Stimulated activated CD8-positive, alpha-beta memory T cell treated with anti-CD3 and anti-CD28 coated beads, Interleukin-7, amount 100 ng/mL, for 24 hours (primary cell): ENCODE data around the gene TEAD4.
A peak's percentile ranks its signal among the peaks of the same experiment; 100 is the strongest.

Experiments used
- DNase-seq: peaks from one replicate; pipeline ENCODE4 v3.0.0-alpha.2; 2020; ENCODE audit warnings: low read depth

Gene TEAD4

DNA sequence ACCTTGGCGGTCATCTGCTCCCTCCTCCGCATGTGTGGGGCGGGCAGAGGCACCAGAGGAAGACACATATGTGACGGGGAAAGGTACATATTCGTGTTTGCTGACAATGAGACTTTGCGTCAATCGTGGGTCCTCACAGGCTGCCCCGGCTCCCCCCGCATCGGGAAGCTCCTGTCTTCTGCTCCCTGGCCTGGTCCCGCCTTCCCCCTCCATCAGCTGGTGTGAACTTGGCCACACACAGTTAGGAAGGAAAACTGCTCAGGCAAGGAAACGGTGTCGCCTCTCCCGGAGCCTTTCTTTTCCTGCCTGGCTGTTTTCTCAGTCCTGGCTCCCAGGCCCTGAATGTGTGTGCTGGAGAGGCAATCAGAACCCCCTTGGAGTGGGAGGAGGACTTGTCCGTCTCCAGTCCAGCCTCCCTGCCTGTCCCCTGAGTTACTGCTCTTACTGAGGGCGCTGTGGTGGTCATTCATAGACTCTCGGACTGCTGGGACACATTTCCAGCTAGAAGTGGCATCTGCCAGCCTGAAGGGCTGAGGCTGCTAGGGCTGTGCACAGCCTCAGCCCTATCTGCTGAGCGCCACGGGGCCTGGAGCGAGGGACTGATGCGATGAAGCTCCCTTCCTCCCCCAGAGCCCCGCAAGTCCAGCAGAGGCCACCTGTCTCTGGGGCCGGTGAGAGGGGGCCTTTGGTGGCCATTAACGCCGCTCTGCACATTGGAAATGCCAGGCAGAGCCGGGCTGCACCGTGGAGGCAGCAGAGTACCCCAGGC is 73.8 kb downstream of the TEAD4 start:
- no peak for DNase-seq

DNA sequence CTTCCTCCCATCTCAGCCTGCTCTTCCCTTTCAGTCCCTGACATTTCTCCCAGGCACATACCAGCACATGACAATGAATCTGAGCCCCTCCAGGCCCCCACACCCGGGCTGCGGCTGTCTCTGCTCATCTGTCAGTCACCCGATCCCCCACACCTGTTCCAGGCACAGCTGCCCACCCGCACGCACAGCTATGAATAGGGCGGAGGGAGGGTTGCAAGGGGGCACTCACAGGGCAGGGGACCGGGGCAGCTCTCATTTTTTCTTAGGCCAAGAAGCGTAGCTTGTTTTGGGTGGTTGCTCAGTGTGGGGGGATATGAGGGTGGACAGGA is 74.3 kb downstream of the TEAD4 start:
- DNase-seq = no peak

DNA sequence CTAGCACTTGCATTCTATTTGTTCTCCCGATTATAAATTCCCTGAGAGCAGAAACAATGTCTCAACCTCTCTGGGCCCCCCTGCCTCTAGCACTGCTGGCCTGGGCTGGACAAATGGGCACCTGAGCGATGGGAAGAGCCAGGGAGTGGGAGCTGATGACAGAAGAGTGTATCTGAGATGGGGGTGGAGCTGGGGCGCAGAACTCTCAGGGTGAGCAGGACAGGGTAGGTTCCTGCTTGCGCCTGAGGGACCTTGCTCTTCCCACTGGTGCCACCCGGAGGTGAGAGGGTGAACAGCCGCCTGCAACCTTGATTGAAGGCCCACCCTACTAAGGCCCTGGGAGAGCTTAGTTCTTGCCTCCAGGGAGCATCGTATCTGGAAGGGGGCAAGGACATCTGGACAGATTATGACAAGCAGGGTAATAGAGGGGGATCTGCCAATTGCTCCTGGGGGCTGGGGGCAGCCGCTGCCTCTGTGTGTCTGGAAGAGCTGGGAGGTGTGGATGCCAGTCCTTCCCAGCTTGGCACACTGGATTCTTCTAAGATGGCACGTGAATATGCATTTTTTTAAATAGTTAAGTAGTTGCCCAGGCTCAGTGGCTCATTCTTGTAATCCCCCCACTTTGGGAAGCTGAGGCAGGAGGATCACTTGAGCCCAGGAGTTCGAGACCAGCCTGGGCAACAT is 75.0 kb downstream of the TEAD4 start:
- DNase-seq = peak; percentile 12

DNA sequence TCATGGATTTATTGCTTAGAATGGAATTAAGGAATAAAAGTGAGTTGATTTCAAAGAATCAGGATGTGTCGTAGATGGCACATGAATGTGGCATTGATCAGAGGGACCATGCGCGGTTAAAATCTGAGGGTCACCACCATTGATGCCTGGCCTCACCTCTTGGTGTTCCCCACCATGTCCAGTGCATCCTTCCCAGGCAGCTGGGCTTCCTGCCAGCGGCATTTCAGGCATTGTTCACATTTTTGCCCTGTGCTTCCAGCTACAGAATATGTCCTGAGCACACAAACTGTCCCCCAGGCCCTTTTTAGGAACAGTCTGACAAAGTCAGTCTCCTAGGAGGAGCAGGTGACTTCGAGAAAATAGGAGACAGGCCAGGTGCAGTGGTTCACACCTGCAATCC is 76.0 kb downstream of the TEAD4 start:
- DNase-seq = no peak

DNA sequence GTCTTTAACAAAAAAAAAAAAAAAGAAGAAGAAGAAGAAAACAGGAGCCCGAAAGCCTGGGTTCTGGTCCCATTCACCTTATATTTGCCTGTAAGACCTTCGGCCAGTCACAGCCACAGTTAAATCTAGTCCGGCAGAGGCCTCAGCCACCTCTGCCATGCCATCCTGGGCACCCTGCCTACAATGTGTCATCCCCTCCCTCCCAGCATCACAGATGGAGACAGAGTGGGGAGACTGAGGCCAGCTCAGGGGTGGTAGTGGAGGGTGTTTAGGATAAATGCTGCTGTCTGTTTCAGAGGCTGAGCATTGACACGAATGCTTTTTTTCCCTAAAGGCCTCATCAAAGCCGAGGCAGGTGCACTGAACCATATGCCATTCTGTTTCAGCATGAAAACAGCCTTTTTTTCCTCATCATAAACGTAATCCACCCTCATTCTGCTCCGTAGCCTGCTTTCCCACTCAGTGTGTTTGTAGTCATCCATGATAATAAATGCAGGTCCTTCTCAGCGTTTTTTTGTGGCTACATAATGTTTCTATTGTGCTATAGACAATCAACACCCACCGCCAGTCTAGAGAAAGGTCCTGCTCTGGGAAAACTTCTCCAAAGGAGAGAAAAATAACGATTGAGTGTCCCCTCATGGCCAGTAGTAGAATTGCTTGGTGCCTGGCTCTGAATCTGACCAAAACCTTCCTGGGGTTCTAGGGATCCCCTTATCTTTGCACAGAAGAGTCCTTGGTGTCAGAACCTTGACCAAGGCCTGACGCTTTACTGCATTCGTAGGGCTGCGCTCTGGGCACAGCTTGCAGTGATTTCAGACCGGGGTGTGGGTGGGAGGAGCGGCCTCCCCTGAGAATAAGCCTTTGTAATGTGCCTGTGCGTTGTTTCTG is 76.9 kb downstream of the TEAD4 start:
- no peak for DNase-seq

DNA sequence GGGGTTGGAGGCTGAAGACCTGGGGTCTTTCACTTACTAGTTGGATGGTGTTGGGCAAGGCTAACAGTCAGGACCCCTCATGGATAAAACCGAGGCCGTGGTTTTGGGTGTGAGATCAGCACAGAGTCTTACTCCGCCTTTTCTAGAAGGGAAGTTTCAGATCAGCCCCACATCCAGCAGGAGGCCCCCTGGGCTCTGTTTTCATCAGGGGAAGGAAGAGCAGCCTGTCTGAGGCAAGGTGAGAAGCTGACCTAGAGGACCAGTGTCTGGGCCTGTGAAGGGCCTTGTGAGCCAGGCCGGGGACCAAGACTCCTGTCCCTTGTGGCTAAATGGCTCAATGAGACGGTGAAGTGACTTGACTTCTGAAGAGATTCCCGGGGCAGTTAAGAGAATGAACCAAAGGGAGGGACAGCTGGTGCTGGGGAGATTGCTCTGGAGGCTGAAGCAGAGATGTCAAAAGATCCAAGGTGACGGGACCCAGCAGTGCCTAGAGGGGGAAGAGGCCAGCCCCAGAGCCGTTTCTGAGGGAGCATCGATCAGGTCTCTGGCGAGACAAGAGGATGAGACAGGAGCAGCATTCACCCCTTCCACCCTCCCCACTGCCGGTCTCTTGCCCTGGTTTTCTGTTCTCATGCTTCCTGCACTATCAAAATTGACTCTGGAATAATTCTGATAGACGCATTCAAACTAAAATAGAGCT is 77.9 kb downstream of the TEAD4 start:
- DNase-seq = no peak

DNA sequence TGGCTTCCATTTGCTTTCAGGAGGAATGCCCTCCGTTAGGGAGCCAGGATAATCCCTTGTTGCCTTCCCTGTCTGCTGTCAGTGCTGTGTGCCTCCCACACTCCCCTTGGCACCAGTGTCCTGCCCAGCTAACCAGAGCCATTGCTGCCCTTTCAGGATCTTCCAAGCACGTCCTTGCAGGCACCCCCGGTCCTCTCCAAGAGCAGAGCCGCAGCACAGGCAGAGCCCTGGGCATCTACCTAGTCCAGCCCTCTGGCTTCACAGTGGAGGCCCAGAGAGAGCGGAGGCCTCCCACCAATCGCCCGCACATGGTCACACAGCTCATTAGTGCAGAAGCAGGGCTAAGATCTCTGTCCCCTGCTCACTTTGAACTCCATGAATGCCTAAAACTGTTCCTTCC is 79.0 kb downstream of the TEAD4 start:
- no peak for DNase-seq

DNA sequence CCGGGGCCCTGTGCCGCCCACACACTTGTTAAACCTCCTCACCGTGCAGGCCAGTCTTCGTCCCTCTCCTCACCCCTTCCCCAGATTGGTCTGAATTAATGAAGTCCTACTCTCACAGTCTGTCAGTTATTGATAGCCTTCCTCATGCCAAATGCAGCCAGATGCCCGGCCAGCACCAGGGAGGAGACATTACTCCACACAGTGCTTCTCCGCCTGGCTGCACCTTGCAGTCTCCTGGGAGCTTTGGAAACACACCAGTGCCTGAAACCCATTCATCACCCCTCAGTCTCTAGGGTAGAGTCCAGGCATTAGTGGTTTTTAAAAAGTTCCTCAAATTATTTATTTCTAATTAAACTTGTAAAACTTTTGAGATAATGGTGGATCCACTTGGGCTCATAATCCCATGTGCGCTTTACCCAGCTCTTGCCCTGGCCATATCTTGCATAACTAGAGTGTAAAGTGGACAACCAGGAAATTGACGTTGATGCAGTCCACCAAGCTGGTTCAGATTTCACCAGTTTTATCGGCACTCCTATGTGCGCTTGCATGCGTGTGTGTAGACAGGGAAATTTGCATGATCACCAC is 79.8 kb downstream of the TEAD4 start:
- DNase-seq = no peak

DNA sequence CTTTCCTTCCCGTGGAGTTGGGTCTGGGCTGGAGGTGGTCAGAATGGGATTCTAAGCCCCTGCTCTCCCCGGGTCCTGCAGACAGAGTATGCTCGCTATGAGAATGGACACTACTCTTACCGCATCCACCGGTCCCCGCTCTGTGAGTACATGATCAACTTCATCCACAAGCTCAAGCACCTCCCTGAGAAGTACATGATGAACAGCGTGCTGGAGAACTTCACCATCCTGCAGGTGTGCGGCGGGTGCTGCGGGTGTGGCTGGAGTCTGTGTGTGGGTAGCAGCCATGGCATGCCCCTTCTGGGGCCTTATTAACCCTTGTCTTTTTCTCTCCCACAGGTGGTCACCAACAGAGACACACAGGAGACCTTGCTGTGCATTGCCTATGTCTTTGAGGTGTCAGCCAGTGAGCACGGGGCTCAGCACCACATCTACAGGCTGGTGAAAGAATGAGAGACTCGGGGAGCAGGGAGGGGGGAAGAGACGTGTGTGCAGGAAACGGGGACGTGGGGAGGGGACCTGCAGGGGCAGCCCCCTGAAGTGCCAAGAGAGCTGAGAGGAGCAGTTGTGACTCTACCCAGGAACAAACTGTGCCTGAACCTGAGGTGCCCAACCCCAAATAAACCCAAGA is 80.9 kb downstream of the TEAD4 start:
- no peak for DNase-seq

DNA sequence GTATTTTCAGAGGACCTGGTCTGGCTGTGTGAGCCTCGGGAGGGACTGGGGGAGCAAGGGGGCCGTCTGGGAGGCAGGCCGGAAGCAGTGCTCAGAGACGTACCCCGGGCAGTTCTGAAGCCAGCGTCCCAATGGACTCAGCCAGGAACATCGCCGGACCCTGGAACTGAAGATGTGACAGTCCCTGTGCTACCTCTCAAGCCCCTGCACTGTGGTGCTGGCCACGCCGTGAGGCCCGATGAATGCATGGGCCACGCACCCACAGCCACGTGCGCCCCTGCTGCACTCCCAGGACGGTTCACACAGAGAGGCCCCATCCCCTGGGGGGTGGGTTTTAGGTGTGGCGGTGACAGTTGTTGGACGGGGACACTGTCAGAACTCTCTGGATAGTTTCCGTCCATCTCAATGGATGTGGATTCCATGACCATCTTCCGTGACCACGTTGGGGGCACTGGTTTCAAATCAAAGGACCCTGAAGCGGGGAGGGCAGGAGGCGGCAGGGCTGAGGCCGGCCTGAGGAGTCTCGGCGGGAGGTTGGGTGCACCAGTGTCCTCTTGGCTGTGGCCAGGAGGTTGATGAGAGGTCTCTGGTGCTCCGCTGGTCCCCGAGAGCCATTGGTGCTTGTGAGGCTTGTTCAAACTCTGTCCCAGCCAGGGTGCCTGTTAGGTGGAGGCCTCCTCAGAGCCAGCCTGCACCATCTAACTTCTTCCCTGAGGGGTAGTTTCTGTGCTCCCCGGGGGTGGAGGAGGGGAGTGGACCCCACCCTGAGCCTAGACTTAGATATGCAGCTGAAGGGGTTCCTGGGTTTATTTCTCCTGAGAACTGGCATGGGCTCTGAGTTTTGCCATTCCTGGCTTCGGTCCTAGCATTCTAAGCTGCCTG is 81.7 kb downstream of the TEAD4 start:
- DNase-seq = no peak

DNA sequence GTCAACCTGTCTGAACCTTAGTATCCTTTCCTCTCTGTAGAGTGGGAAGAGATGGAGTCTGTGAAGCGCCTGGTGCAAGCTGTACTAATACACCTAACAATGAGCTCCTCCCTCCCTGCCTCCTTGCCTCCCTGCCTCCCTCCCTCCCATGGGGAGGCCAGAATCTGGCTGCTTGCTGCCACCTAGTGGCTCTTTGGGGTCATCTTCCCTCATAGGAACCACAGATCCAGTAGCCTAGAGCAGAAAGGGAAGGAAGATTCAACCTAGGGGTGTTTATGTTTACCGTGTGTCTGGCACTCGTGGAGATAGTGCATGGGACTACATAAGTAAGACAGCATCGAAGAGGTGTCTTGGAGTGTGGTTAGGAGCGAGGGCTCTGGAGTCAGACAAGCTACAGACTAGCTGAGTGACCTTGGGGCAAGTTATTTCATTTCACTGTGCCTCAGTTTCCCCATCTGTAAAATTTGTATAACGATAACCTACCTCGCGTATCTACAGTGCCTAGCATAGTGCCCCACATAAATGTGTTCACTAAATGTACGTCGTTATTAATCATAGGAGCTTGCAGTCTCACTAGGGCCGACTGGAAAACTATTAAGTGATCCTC is 82.5 kb downstream of the TEAD4 start:
- peak; percentile 12 for DNase-seq

DNA sequence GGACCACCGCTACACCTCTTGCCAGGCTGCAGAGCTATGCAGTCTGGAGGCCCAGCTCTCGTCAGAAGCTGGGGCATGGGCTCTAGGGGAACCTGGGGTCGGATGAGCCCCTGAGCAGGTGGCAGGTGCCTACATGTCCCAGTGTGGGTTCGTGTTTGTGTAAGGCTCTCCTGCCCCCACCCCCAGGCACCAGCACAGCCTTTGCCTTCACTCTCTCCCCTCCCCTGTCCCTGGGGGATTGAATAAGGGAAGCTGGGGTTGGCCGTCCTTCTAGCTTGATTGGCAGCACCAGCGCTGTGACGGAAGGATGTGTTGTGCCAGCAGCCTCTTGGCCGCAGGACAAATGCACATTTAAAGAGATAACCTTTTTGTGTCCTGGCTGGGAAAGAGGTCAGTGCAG is 83.2 kb downstream of the TEAD4 start:
- DNase-seq = no peak

DNA sequence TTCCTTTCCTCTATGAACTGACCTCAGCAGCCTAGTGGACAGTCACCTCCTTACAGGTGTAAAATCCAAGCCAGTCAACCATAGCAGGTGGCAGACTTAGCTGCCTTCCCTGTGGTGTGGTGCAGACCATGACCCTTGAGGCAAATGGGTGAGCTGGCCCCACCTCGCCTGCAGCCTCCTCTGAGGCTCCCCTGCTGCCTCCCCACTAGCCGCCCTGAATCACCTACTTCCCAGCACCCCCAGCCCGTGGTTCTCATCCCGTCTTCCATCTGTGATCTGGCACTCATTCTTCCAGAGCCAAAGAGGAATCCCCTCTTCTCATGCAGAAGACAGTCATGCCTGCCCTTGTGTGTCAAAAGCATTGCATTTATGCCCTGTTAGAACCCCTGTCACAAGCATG is 83.6 kb downstream of the TEAD4 start:
- no peak for DNase-seq

DNA sequence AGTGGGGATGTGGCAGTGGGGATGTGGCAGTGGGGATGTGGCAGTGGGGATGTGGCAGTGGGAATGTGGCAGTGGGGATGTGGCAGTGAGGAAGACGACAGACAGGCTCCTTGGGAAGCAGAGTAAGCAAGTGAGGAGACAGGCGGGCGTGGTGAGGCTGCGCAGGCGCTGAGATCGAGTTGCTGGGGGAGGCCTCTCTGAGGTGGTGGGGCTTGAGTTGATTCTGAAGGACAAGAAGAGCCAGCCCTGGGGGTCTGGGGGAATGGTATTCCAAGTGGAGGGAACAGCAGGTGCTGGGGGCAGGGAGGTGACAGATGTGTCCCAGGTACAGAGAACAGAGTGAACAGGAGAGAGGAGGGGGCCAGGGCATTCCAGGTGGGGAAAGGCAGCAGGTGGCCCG is 84.2 kb downstream of the TEAD4 start:
- no peak for DNase-seq

DNA sequence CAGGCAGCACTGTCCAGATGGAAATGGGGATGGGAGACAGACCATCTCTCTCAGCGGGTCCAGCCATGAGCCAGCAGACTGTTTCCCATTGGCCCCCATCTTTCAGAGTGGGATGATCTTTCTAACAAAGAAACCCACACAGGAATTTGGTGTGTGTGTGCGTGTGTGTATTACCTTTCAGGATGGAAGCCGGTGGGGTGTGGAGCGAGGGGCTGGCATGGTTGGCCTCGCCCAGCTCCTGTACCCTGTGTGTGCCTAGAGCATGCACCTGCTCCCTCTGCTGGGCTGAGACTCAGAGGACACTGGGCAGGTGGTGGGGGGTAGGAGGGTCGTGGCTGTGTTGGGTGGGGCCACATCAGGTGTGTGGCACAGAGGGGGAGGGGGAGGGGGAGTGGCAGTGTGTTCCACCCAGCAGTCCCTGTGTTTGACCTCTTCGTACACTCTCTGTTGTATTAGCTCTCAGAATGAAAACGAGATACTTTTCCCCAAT is 85.0 kb downstream of the TEAD4 start:
- no peak for DNase-seq

DNA sequence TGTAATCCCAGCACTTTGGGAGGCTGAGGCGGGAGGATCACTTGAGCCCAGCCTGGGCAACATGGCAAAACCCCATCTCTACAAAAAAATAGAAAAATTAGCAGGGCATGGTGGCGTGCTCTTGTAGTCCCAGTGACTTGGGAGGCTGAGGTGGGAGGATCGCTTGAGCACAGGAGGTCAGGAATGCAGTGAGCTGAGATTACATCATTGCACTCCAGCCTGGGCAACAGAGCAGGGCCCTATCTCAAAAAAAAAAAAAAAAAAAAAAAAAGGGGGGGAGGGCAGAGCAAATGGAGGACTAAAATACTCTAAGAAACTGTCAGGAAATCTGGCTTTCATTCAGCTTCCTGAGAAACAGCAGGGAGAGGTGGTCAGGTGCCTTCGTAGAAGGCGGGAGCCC is 86.3 kb downstream of the TEAD4 start:
- DNase-seq = no peak

DNA sequence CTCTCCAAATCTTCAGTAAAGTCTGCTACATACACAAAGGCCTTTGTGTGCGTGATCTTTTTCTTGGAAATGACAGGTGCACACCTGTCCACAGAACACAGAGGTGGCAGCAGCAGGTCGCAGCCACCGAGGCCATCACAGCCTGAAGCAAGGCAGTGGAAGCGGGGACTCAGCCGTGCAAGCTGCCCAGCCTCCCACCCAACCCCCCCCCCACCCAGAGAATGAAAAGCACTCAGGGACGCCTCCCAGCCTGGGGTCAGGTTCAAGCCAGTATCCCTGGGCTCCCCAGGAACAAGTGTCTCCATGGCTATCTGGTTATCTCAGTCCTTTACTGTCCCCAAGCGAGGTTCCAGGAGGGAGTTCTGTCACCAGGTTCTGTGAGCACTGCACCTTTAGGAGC is 86.8 kb downstream of the TEAD4 start:
- no peak for DNase-seq

DNA sequence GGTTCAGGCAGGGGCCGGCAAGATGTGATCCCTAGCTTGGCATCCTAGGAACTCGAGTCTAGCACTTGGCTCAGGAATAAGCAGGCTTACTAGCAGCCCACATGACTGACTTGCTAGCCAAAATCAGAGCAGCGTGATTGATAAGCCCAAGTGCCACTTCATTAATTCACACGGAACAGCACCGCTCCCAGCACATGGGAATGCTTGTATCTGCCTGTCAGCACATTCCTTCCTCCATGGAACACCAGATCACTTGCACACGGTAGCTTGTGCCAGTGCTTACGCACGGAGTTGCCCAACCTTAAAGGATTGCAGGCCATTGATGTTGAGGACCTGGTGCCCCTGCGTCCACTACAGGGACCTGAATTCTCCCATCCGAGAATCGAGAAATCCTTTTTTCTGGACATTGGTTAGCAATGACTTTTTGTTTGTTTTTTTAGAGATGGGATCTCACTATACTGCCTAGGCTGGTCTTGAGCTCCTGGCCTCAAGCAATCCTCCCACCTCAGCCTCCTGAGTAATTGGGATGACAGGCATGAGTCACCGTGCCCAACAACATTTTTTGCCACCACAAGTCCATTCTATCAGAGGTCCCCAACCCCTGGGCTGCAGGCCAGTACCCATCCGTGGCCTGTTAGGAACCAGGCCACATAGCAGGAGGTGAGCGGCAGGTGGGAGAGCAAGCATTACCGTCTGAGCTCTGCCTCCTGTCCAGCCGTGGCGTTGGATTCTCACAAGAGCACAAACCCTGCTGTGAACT is 87.4 kb downstream of the TEAD4 start:
- DNase-seq = no peak

DNA sequence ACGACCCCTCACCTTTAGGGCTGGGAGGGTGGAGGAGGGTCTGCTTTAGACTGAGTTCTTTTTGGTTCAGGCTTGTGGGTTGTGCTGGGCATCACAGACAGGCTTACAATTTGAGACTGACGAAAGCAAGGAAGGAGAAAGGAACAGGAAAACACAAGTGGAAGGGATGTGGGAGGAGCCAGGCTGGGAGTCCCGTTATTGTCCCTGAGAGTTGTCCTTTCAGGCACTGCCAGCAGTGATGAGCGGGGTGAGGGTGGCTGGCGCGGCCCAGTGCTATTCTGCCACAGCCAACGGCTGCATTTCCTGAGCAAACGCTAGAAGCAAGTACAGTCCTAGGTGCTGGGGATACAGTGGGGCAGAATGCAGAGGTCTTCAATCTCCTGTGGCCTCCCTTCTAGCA is 88.8 kb downstream of the TEAD4 start:
- no peak for DNase-seq
